OCI-LY3 (cell line): ENCODE measurements around the gene MKLN1.

Experiments used
- H2AFZ ChIP-seq: fragments of 200-600, 300-600 bp; shearing (Covaris generic); 2 replicates; pipeline ENCODE4 v1.6.0; 2014; ENCODE audit warnings: antibody characterized with exemption, low read depth, low read length
- H3K27ac ChIP-seq: fragments of 200-600, 300-600 bp; sonication (generic); 2 replicates; pipeline ENCODE4 v1.5.1; 2014; ENCODE audit warnings: mild to moderate bottlenecking, low read length, moderate library complexity, mixed read lengths
- H3K27me3 ChIP-seq: fragments of 200-600, 300-600 bp; sonication (generic); 2 replicates; pipeline ENCODE4 v1.6.1; 2014; ENCODE audit warnings: low read depth, low read length, mixed read lengths
- H3K36me3 ChIP-seq: fragments of 200-600, 300-600 bp; sonication (generic); replicated peaks from 2 replicates; pipeline ENCODE3; 2014; ENCODE audit warnings: low read depth, low read length, mixed read lengths
- H3K4me1 ChIP-seq: fragments of 300-600, 200-600 bp; sonication (generic); 2 replicates; pipeline ENCODE4 v1.6.1; 2014; ENCODE audit warnings: low read length, mixed read lengths
- H3K4me2 ChIP-seq: fragments of 200-600, 300-600 bp; sonication (generic); 2 replicates; pipeline ENCODE4 v1.6.1; 2014; ENCODE audit warnings: low read length, mixed read lengths
- H3K4me3 ChIP-seq: fragments of 300-600, 200-600 bp; sonication (generic); 2 replicates; pipeline ENCODE4 v1.5.1; 2014; ENCODE audit warnings: antibody characterized with exemption, mild to moderate bottlenecking, low read length, moderate library complexity
- H3K79me2 ChIP-seq: fragments of 300-600, 200-600 bp; shearing (Covaris generic); 2 replicates; pipeline ENCODE4 v1.6.1; 2014; ENCODE audit warnings: mild to moderate bottlenecking, low read length, mixed read lengths
- H3K9ac ChIP-seq: fragments of 300-600, 200-600 bp; shearing (Covaris generic); 2 replicates; pipeline ENCODE4 v1.6.0; 2014; ENCODE audit warnings: mild to moderate bottlenecking, low read length, moderate library complexity
- H3K9me3 ChIP-seq: fragments of 200-600, 300-600 bp; shearing (Covaris generic); 2 replicates; pipeline ENCODE4 v1.6.1; 2014; ENCODE audit warnings: low read length, mixed read lengths; ENCODE audit not compliant: insufficient read depth
- H4K20me1 ChIP-seq: fragments of 200-600, 300-600 bp; sonication (generic); 2 replicates; pipeline ENCODE4 v1.6.1; 2016; ENCODE audit warnings: low read length, mixed read lengths; ENCODE audit not compliant: insufficient read depth
- CTCF ChIP-seq: fragments of 200-600, 300-600 bp; sonication (generic); IDR thresholded peaks from 2 replicates; pipeline ENCODE4 v1.5.1; 2014; ENCODE audit warnings: antibody characterized with exemption, low read length, low read depth
- EZH2phosphoT487 ChIP-seq: fragments of 200-600 bp; shearing (Covaris generic); IDR thresholded peaks from 2 replicates; pipeline ENCODE4 v1.6.1; 2018; ENCODE audit warnings: antibody characterized with exemption, mixed run types, low read depth

MKLN1 gene

GRCh38 chr7:131363719-131364118, 36.0 kb downstream of the MKLN1 start:
- peaks cover 75% of the 10 kb centered on the region for H4K20me1 ChIP-seq
- H3K9ac ChIP-seq, result no peak overlapping the region

GRCh38 chr7:131364767-131365344, 37.2 kb downstream of the MKLN1 start:
- Histone ChIP-seq H3K4me3 (no peak overlapping the region), H3K4me1 (peaks cover 9% of the 10 kb centered on the region; the same call in 1 of the 2 replicates), H3K27ac (no peak overlapping the region), H3K9me3 (peaks cover 4% of the 10 kb centered on the region), H2AFZ (no peak overlapping the region), H3K4me2 (no peak overlapping the region), H3K36me3 (peaks cover 4% of the 10 kb centered on the region), H3K27me3 (no peaks in the 10 kb centered on the region), H3K79me2 (peaks cover 92% of the 10 kb centered on the region), H4K20me1 (peaks cover 71% of the 10 kb centered on the region), H3K9ac (no peak overlapping the region)
- TF ChIP-seq EZH2phosphoT487, result no peak
- no peak for TF ChIP-seq CTCF

More at GRCh38 chr7:131363719-131364118, 36.0 kb downstream of the MKLN1 start:
- H3K4me3 ChIP-seq, result no peak overlapping the region
- H3K4me2 ChIP-seq, result no peak overlapping the region
- no peaks in the 10 kb centered on the region for H3K27me3 ChIP-seq
- no peak overlapping the region for H2AFZ ChIP-seq
- peaks cover 4% of the 10 kb centered on the region for H3K9me3 ChIP-seq
- H3K36me3 ChIP-seq, result peaks cover 4% of the 10 kb centered on the region
- H3K4me1 ChIP-seq, result peaks cover 10% of the 10 kb centered on the region
- no peak overlapping the region for H3K27ac ChIP-seq
- TF ChIP-seq EZH2phosphoT487 (no peak), CTCF (no peak)
- peaks cover 92% of the 10 kb centered on the region for H3K79me2 ChIP-seq

- TF ChIP-seq CTCF, result no peak
- no peak overlapping the region for H3K9ac ChIP-seq
- peaks cover 4% of the 10 kb centered on the region for H3K9me3 ChIP-seq
- H3K4me2 ChIP-seq, result no peak overlapping the region
- H2AFZ ChIP-seq, result no peak overlapping the region
- peaks cover 4% of the 10 kb centered on the region for H3K36me3 ChIP-seq
- H3K4me3 ChIP-seq, result no peak overlapping the region
- H3K79me2 ChIP-seq, result peaks cover 90% of the 10 kb centered on the region
- no peak overlapping the region for H3K27ac ChIP-seq
- H3K4me1 ChIP-seq, result peaks cover 17% of the 10 kb centered on the region
- peaks cover 71% of the 10 kb centered on the region for H4K20me1 ChIP-seq
- no peaks in the 10 kb centered on the region for H3K27me3 ChIP-seq
Measured at GRCh38 chr7:131365838-131366237, 38.2 kb downstream of the MKLN1 start.

- no peak overlapping the region for H3K27ac ChIP-seq
- peaks cover 4% of the 10 kb centered on the region for H3K36me3 ChIP-seq
- H3K9ac ChIP-seq, result no peak overlapping the region
- TF ChIP-seq EZH2phosphoT487 (no peak), CTCF (no peak)
- no peaks in the 10 kb centered on the region for H3K27me3 ChIP-seq
- H3K79me2 ChIP-seq, result peaks cover 88% of the 10 kb centered on the region
- no peak overlapping the region for H2AFZ ChIP-seq
- no peak overlapping the region for H3K4me3 ChIP-seq
- peaks cover 17% of the 10 kb centered on the region for H3K4me1 ChIP-seq
- peaks cover 3% of the 10 kb centered on the region for H3K9me3 ChIP-seq
- no peak overlapping the region for H3K4me2 ChIP-seq
- peaks cover 69% of the 10 kb centered on the region for H4K20me1 ChIP-seq
Measured at GRCh38 chr7:131369354-131369753, 41.7 kb downstream of the MKLN1 start.
